Left ventricle myocardium inferior (tissue), 1 donor: Measurements from ENCODE around the gene ZMYND15. TPM values are rescaled to one million over a fixed set of nuclear protein-coding genes. Genes with fewer than 3 reads are reported as not detected.
A peak's percentile ranks its signal among the peaks of the same experiment; 100 is the strongest.

Source experiments
- DNase-seq: peaks from one replicate; pipeline ENCODE4 v3.0.0-alpha.2; 2020
- H3K27ac ChIP-seq: fragments of 200-600 bp; replicated peaks from 2 replicates; pipeline ENCODE4 v1.8.0; 2021
- H3K27me3 ChIP-seq: fragments of 200-600 bp; 2 replicates; pipeline ENCODE4 v1.8.0; 2021; ENCODE audit warnings: low read depth
- H3K36me3 ChIP-seq: fragments of 200-600 bp; 2 replicates; pipeline ENCODE4 v1.8.0; 2021
- H3K4me1 ChIP-seq: fragments of 200-600 bp; 2 replicates; pipeline ENCODE4 v1.8.0; 2021
- H3K4me3 ChIP-seq: fragments of 200-600 bp; 2 replicates; pipeline ENCODE4 v1.8.0; 2021; ENCODE audit warnings: mild to moderate bottlenecking, moderate library complexity
- H3K9me3 ChIP-seq: fragments of 200-600 bp; replicated peaks from 2 replicates; pipeline ENCODE4 v1.8.0; 2021
- CTCF ChIP-seq: fragments of 200-600 bp; IDR thresholded peaks from 2 replicates; pipeline ENCODE4 v1.8.0; 2021; ENCODE audit warnings: antibody characterized with exemption, mild to moderate bottlenecking, borderline replicate concordance
- intact Hi-C: fragments of 100-400 bp; cut with micrococcal nuclease; formaldehyde crosslinking; loops from one replicate; pipeline ENCODE4 v1.11.0; 2022
- total RNA-seq: library from RNA; stranded (reverse); fragmentation: NEBNext Ultra II Directional; extraction: Animal tissue kit (Norgen Biotek cat#: 25700); gene quantifications from one replicate; pipeline ENCODE4 v1.2.1, GENCODE V29; 2021
- donor health status: DM: no; HTN: yes; CAD: no; lungs with severe emphysema.

Gene ZMYND15
- total RNA-seq, 1 donor from 2014 or later, result 0.08 TPM

- no peak for TF ChIP-seq CTCF
- H3K27me3 ChIP-seq, result peaks cover 59% of the 10 kb centered on the region
- H3K4me1 ChIP-seq, result peaks cover 30% of the 10 kb centered on the region
- intact Hi-C loops, result no loop called here
- no peak overlapping the region for H3K27ac ChIP-seq
- no peaks in the 10 kb centered on the region for H3K36me3 ChIP-seq
- DNase-seq, result no peak
- no peaks in the 10 kb centered on the region for H3K9me3 ChIP-seq
- H3K4me3 ChIP-seq, result no peak overlapping the region
Measured at GRCh38 chr17:4742629-4743028, 3.0 kb downstream of the ZMYND15 start.

- Histone ChIP-seq H3K27me3 (peaks cover 58% of the 10 kb centered on the region), H3K27ac (no peak overlapping the region), H3K4me1 (peaks cover 36% of the 10 kb centered on the region), H3K4me3 (no peak overlapping the region), H3K36me3 (no peaks in the 10 kb centered on the region), H3K9me3 (no peaks in the 10 kb centered on the region)
- DNase-seq, result no peak
- intact Hi-C loops, result no loop called here
- TF ChIP-seq CTCF, result no peak
Measured at GRCh38 chr17:4743216-4743615, 3.6 kb downstream of the ZMYND15 start.

- Histone ChIP-seq H3K4me1 (peaks cover 32% of the 10 kb centered on the region), H3K4me3 (no peak overlapping the region), H3K36me3 (no peaks in the 10 kb centered on the region), H3K27me3 (peaks cover 51% of the 10 kb centered on the region), H3K9me3 (no peaks in the 10 kb centered on the region), H3K27ac (no peak overlapping the region)
- no peak for TF ChIP-seq CTCF
- intact Hi-C loops, result no loop called here
- no peak for DNase-seq
Measured at GRCh38 chr17:4743898-4744297, 4.3 kb downstream of the ZMYND15 start.

- peaks cover 21% of the 10 kb centered on the region for H3K4me1 ChIP-seq
- no peak overlapping the region for H3K4me3 ChIP-seq
- intact Hi-C loops, result no loop called here
- H3K27me3 ChIP-seq, result peaks cover 52% of the 10 kb centered on the region
- TF ChIP-seq CTCF, result no peak
- no peaks in the 10 kb centered on the region for H3K9me3 ChIP-seq
- H3K27ac ChIP-seq, result no peak overlapping the region
- no peak for DNase-seq
- H3K36me3 ChIP-seq, result no peaks in the 10 kb centered on the region
Measured at GRCh38 chr17:4744999-4745969, 5.7 kb downstream of the ZMYND15 start.

GRCh38 chr17:4747847-4748246 is 8.2 kb downstream of the ZMYND15 start:
- peak overlapping the region; percentile 30 for H3K27ac ChIP-seq
- H3K4me3 ChIP-seq, result no peak overlapping the region
- no peaks in the 10 kb centered on the region for H3K36me3 ChIP-seq
- intact Hi-C loops, result no loop called here
- H3K4me1 ChIP-seq, result peaks cover 21% of the 10 kb centered on the region
- TF ChIP-seq CTCF, result no peak
- no peak for DNase-seq
- H3K27me3 ChIP-seq, result peaks cover 68% of the 10 kb centered on the region
- no peaks in the 10 kb centered on the region for H3K9me3 ChIP-seq
